Hypothalamus (tissue), 51 donors: ENCODE results near the gene ANAPC2.

Source experiments
- DNase-seq, 51 donors: peaks; one replicate each; lab custom pipeline; 2025; lab: John Stamatoyannopoulos, UW

The ANAPC2 gene

GRCh38 chr9:137216188-137216965, 28.0 kb upstream of the ANAPC2 start:
- no peak for DNase-seq

- DNase-seq = no peak
Measured at GRCh38 chr9:137215196-137215986, 27.0 kb upstream of the ANAPC2 start.

- no peak for DNase-seq
Measured at GRCh38 chr9:137214620-137215019, 26.3 kb upstream of the ANAPC2 start.

GRCh38 chr9:137213160-137214060, 25.1 kb upstream of the ANAPC2 start:
- DNase-seq = peak in 9 of 51 donors; percentile 25 to 60 (median 46)

- DNase-seq = no peak
Measured at GRCh38 chr9:137212520-137212919, 24.2 kb upstream of the ANAPC2 start.

GRCh38 chr9:137211532-137211931, 23.2 kb upstream of the ANAPC2 start:
- DNase-seq = no peak

- DNase-seq = no peak
Measured at GRCh38 chr9:137206602-137207001, 18.2 kb upstream of the ANAPC2 start.

- peak; percentile 58 to 97 (median 88) for DNase-seq
Measured at GRCh38 chr9:137205126-137206069, 17.0 kb upstream of the ANAPC2 start, which contains the start of the genes NDOR1 and TMEM203. Gene NDOR1 (plus strand): TSS chr9:137205700. CDS start chr9:137205778, 78 bp downstream. Gene TMEM203 (minus strand): TSS chr9:137205648. CDS start chr9:137205414, 234 bp downstream.

GRCh38 chr9:137204731-137205125, 16.4 kb upstream of the ANAPC2 start:
- no peak for DNase-seq

- no peak for DNase-seq
Measured at GRCh38 chr9:137202966-137203365, 14.6 kb upstream of the ANAPC2 start.

GRCh38 chr9:137201205-137201868, 13.0 kb upstream of the ANAPC2 start:
- no peak for DNase-seq

- peak; percentile 51 to 100 (median 97) for DNase-seq
Measured at GRCh38 chr9:137200311-137201204, 12.2 kb upstream of the ANAPC2 start, which contains the start of gene TPRN. Gene TPRN (minus strand): TSS chr9:137200741. CDS start chr9:137200711, 30 bp downstream.

GRCh38 chr9:137199411-137200121, 11.2 kb upstream of the ANAPC2 start:
- DNase-seq = peak in 1 of 51 donors; percentile 13

- peak in 2 of 51 donors; percentile 30 to 40 for DNase-seq
Measured at GRCh38 chr9:137198902-137199283, 10.5 kb upstream of the ANAPC2 start.

GRCh38 chr9:137198051-137198901, 9.9 kb upstream of the ANAPC2 start:
- DNase-seq = peak in 4 of 51 donors; percentile 25 to 46 (median 38)
